Tongue (tissue), 2 donors: ENCODE data around the gene PGAP6. TPM values are rescaled to one million over a fixed set of nuclear protein-coding genes. Genes with fewer than 3 reads are reported as not detected.
A peak's percentile ranks its signal among the peaks of the same experiment; 100 is the strongest.
"Not testable (repeated sequence)": the region's sequence is repeated elsewhere in the genome, so short reads cannot be mapped to it uniquely, and the experiment has no call there.

ENCODE experiments used
- DNase-seq: peaks from one replicate; pipeline ENCODE4 v3.0.0-alpha.2; 2015
- total RNA-seq: library from RNA; depleted of rRNA; stranded (reverse); fragments of >200 nt; gene quantifications from one replicate; pipeline ENCODE4 v1.2.3, GENCODE V29; 2014

Gene PGAP6
- total RNA-seq, 1 donor from 2014 or later: 29.6 TPM

GRCh38 chr16:367333-367903 lies 14.4 kb downstream of the PGAP6 start:
- DNase-seq: no peak

- no peak for DNase-seq
These were observed 15.3 kb downstream of the PGAP6 start for GRCh38 chr16:366476-366875.

- no peak for DNase-seq
These were observed 16.9 kb downstream of the PGAP6 start for GRCh38 chr16:364595-365491.

GRCh38 chr16:363766-364490 lies 17.9 kb downstream of the PGAP6 start:
- no peak for DNase-seq

GRCh38 chr16:363110-363765 lies 18.5 kb downstream of the PGAP6 start:
- no peak for DNase-seq

- DNase-seq: not testable (repeated sequence)
These were observed 19.1 kb downstream of the PGAP6 start for GRCh38 chr16:362702-362999.

GRCh38 chr16:361872-362701 lies 19.7 kb downstream of the PGAP6 start:
- peak; percentile 77 for DNase-seq

GRCh38 chr16:361341-361871 lies 20.4 kb downstream of the PGAP6 start:
- no peak for DNase-seq

GRCh38 chr16:360698-361336 lies 21.0 kb downstream of the PGAP6 start:
- no peak for DNase-seq

- no peak for DNase-seq
These were observed 21.7 kb downstream of the PGAP6 start for GRCh38 chr16:359871-360697.

GRCh38 chr16:359067-359763 lies 22.6 kb downstream of the PGAP6 start:
- no peak for DNase-seq

GRCh38 chr16:356741-357140 lies 25.0 kb downstream of the PGAP6 start:
- DNase-seq: no peak

- DNase-seq: no peak
These were observed 26.8 kb downstream of the PGAP6 start for GRCh38 chr16:354971-355461.

- no peak for DNase-seq
These were observed 27.4 kb downstream of the PGAP6 start for GRCh38 chr16:354291-354881.

- no peak for DNase-seq
These were observed 28.1 kb downstream of the PGAP6 start for GRCh38 chr16:353404-354290.

GRCh38 chr16:352547-353403 lies 29.0 kb downstream of the PGAP6 start, which contains the start of gene AXIN1:
Gene AXIN1 (minus strand): TSS chr16:352723. CDS start chr16:347025, 5,698 bp downstream.
- DNase-seq: peak; percentile 98
